Fibroblast of villous mesenchyme (primary cell): ENCODE results near the gene SUFU. TPM values are rescaled to one million over a fixed set of nuclear protein-coding genes. Genes with fewer than 3 reads are reported as not detected.

Source experiments
- DNase-seq: peaks from one replicate; pipeline ENCODE4 v3.0.0-alpha.2; 2010; ENCODE audit warnings: low read depth
- H3K4me3 ChIP-seq: 2 replicates; pipeline ENCODE4 v1.5.1; 2011; ENCODE audit warnings: low read depth, mild to moderate bottlenecking, low read length
- total RNA-seq: library from RNA; depleted of rRNA; stranded (reverse); fragments of >200 nt; gene quantifications from 2 replicates; pipeline ENCODE4 v1.2.3, GENCODE V29; 2012
- TF ChIP-seq, protein P1 (sequence below): IDR thresholded peaks from 2 replicates; pipeline ENCODE4 v1.5.1; 2012; ENCODE audit warnings: low read depth, mild to moderate bottlenecking, low read length; ENCODE audit not compliant: insufficient read depth

SUFU gene
- total RNA-seq, 1 donor, result 3.9 TPM

- no peak overlapping the region for H3K4me3 ChIP-seq
- TF ChIP-seq, protein P1, sequence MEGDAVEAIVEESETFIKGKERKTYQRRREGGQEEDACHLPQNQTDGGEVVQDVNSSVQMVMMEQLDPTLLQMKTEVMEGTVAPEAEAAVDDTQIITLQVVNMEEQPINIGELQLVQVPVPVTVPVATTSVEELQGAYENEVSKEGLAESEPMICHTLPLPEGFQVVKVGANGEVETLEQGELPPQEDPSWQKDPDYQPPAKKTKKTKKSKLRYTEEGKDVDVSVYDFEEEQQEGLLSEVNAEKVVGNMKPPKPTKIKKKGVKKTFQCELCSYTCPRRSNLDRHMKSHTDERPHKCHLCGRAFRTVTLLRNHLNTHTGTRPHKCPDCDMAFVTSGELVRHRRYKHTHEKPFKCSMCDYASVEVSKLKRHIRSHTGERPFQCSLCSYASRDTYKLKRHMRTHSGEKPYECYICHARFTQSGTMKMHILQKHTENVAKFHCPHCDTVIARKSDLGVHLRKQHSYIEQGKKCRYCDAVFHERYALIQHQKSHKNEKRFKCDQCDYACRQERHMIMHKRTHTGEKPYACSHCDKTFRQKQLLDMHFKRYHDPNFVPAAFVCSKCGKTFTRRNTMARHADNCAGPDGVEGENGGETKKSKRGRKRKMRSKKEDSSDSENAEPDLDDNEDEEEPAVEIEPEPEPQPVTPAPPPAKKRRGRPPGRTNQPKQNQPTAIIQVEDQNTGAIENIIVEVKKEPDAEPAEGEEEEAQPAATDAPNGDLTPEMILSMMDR, result no peak
- DNase-seq, result no peak
Observed at GRCh38 chr10:102635377-102635776, 131.6 kb downstream of the SUFU start.

DNA sequence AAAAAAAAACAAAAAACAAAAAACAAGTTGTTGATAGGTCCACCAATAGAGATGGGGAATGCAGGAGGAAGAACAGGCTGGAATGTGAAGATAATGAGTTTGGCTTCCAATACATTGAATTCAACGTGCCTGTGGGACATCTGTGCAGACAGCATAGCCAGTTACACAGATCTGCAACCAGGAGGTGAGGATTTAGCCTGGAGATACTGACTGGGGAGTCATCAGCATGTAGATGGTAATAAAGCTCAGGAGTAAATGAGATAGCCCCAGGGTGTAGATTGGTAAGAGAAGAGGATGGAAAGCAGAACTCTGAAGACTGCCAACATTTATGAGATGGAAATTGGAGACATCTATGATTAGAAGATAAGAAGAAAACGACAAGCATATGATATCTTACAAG is 135.8 kb downstream of the SUFU start:
- H3K4me3 ChIP-seq, result no peak overlapping the region
- DNase-seq, result no peak
- TF ChIP-seq, protein P1, result no peak

- no peak for DNase-seq
- H3K4me3 ChIP-seq, result peak overlapping the region; percentile 97
- TF ChIP-seq, protein P1, result no peak
Observed at GRCh38 chr10:102641402-102641801, 137.6 kb downstream of the SUFU start.

DNA sequence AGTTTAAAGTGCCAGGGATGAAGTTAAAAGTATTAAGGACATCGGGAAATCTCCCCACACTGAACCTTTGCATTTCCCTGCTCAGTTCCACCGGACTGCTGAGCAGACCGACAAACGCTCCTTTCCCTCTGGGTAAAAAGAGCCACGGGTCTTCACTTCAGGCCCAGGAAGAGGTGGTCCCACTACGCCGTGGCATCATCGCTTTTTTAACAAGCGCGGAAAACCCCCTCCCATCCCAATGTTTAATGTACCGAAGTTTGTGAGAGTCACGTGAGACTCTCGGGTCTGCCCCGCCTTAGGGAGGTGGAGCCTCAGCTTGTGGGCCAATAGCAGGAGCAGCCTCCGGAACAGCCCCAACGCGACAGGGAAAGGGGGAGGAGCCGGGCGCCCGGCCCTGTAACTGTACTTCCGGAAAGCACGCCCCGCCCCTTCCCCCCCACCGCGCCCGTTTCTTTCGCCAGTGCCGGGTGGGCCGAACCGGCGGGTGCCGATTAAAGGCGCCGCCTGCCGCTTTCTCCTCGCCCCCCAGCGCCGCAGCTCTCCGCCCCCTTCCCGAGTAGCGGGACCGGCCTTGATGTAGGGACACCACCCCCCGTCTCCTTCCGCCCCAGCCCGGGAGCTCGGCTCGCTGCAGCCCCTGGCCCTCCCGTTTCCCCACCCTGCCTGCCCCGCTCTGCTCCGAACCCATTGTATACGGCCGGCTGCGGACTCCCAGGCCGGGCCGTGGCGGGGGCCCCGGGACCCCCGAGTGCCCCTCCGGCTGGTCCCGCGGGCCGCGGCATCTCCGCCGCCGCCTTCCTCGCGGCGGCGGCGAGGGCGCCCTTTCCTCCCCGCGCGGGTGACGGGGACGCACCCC is 138.3 kb downstream of the SUFU start:
- H3K4me3 ChIP-seq, result peak overlapping the region; percentile 97
- peak; percentile 98 for DNase-seq
- TF ChIP-seq, protein P1, result no peak

DNA sequence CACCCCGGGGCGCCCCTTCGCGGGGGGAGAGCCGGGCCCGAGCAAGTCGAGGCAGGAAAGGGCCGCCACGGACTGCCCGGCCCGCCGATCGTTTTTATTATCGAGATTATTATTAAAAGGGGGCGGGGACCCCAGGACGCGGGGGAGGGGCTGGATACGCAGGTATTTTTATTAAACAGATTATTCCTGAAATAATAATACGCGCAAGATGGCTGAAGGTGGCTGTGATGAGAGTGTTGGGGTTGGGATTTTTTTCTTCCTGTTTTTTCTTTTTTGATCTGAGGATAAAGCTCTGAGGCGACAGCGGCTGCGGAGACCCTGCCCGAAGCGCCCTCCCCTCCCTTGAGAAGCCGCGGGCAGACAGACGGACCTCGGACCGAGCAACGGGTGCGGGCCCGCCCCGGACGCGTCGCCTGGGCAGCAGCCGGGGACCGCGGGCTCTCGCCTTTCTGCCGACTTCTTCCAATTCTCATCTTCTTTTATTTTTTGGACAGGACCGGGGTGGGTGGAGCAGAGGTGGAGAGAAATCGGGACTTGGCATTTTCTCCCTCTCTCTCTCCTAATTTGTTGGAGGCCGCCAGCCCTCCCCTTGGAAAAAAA is 139.1 kb downstream of the SUFU start:
- TF ChIP-seq, protein P1, result no peak
- peak overlapping the region; percentile 97 for H3K4me3 ChIP-seq
- DNase-seq, result peak; percentile 71

GRCh38 chr10:102643336-102644065 is 139.7 kb downstream of the SUFU start:
- DNase-seq, result peak; percentile 76
- H3K4me3 ChIP-seq, result peak overlapping the region; percentile 97
- TF ChIP-seq, protein P1, result no peak
